Gastrocnemius medialis (tissue), 4 donors: ENCODE measurements around the gene TRIM46.
"Not testable (repeated sequence)": the region's sequence is repeated elsewhere in the genome, so short reads cannot be mapped to it uniquely, and the experiment has no call there.

ENCODE experiments used
- CTCF ChIP-seq, 5 experiments: fragments of 450-650 bp in 3 of 5; fragments of 200-600 bp in 2 of 5; sonication (generic) in 2 of 5; IDR thresholded peaks in 4 of 5; conservative IDR thresholded peaks in 1 of 5; 1 replicate in 4 of 5; 2 replicates in 1 of 5; pipeline ENCODE4 v1.5.1; 2016 to 2019; ENCODE audit warnings: antibody characterized with exemption in 5 of 5, mild to moderate bottlenecking in 3 of 5, moderate library complexity in 3 of 5
- POLR2A ChIP-seq, 2 donors: fragments of 450-650 bp; IDR thresholded peaks; one replicate each; pipeline ENCODE4 v1.6.1; 2017; ENCODE audit warnings: antibody characterized with exemption in 2 of 2, mild to moderate bottlenecking in 2 of 2, moderate library complexity in 2 of 2

DNA sequence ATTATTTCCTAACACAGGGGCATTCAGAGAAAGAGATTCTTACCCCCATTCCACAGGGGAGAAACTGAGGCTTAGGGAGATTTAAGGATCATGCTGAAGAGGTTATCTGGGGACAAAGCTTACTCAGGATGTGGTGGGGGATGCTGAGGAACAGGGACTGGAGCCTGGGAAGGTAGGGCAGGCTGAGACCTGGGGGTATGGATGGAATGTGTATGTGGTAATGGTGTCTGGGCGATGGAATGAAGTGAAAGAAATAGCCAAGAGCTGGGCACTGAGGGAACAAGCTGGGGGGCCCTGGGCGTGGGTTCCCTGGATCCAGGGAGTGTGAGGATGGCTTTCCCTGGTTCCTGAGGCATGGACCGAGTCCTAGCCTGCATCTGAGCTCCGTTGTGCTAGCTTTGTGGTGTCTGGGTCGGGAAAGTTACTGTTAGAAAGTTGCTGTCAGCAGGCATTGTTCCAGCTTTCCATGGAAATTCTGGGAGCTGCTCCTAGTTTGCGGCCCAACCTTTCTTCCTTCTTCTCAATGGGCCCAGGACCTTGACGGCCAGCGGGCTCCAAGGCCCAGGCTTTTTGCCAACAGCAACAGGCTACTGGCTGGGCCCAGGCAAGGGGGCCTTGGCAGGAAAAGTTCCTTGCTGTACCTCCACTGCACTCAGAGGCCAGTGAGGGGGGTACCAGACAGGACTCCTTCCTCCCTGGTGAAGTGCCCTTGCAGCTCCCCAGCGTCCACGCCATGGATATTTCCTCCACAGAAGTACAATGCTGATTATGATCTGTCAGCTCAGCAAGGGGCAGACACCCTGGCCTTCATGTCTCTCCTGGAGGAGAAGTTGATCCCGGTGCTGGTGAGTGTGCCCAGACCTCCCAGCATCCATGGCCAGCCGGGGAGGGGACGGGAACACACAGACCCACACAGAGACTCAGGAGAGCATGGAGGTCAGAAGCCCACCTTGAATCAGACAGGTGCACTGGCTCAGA lies 58.6 kb downstream of the TRIM46 start:
- TF ChIP-seq POLR2A (IDR thresholded peaks at IDR 0.05); CTCF (IDR thresholded peaks at IDR 0.05 in 4 of 5, conservative IDR thresholded peaks at IDR 0.05 in 1 of 5): not testable (repeated sequence)
